Activated T-cell treated with anti-CD3 and anti-CD28 coated beads for 4 hours (primary cell): ENCODE measurements around the gene NACC1.

Experiments
- DNase-seq: peaks from one replicate; pipeline ENCODE4 v3.0.0-alpha.2; 2020

Gene NACC1

GRCh38 chr19:13149628-13150186 lies 31.6 kb downstream of the NACC1 start:
- DNase-seq = no peak

- peak; percentile 91 for DNase-seq
Observed at GRCh38 chr19:13150187-13150930, 32.3 kb downstream of the NACC1 start, which contains the start of the genes IER2 and STX10. IER2 (plus strand) TSS chr19:13150411; CDS start chr19:13153187, 2,776 bp downstream. STX10 (minus strand) TSS chr19:13150375; CDS start chr19:13150173, 202 bp downstream.

- no peak for DNase-seq
Observed at GRCh38 chr19:13150931-13151604, 33.0 kb downstream of the NACC1 start.

- DNase-seq = peak; percentile 94
Observed at GRCh38 chr19:13151605-13152355, 33.7 kb downstream of the NACC1 start.

- no peak for DNase-seq
Observed at GRCh38 chr19:13152356-13152973, 34.4 kb downstream of the NACC1 start.

GRCh38 chr19:13152974-13153568 lies 35.0 kb downstream of the NACC1 start:
- DNase-seq = peak; percentile 98

- DNase-seq = no peak
Observed at GRCh38 chr19:13153569-13154240, 35.6 kb downstream of the NACC1 start.

- DNase-seq = peak; percentile 44
Observed at GRCh38 chr19:13154241-13154778, 36.2 kb downstream of the NACC1 start.

GRCh38 chr19:13154911-13155471 lies 36.9 kb downstream of the NACC1 start:
- peak; percentile 67 for DNase-seq

- peak; percentile 51 for DNase-seq
Observed at GRCh38 chr19:13155472-13156359, 37.7 kb downstream of the NACC1 start.

- no peak for DNase-seq
Observed at GRCh38 chr19:13159713-13160112, 41.6 kb downstream of the NACC1 start.

GRCh38 chr19:13160557-13160956 lies 42.5 kb downstream of the NACC1 start:
- no peak for DNase-seq

GRCh38 chr19:13162724-13163608 lies 44.9 kb downstream of the NACC1 start:
- DNase-seq = peak; percentile 85

GRCh38 chr19:13163609-13164342 lies 45.7 kb downstream of the NACC1 start:
- peak; percentile 17 for DNase-seq

- DNase-seq = no peak
Observed at GRCh38 chr19:13164343-13165161, 46.5 kb downstream of the NACC1 start.

- DNase-seq = no peak
Observed at GRCh38 chr19:13165162-13165997, 47.3 kb downstream of the NACC1 start.
